K562 (cell line): ENCODE results near the gene POLL. TPM values are rescaled to one million over a fixed set of nuclear protein-coding genes. Genes with fewer than 3 reads are reported as not detected.

Source experiments
- ATAC-seq: fragments of 200-7000 bp; cut with Tn5 transposase; 3 replicates; pipeline ENCODE4 v1.9.1; 2020; ENCODE audit warnings: moderate library complexity
- BruUV-seq: library from RNA; stranded (reverse); fragments of 400-500 nt; replicated peaks from 2 replicates; lab custom pipeline; 2021; lab: Mats Ljungman, UMichigan
- CTCF ChIA-PET: fragments of 300-600 bp; formaldehyde crosslinking; extraction: SDS; loops from one replicate; lab custom pipeline; 2021; ENCODE audit warnings: low intra/inter-chr PET ratio; lab: Yijun Ruan, JAX
- POLR2A ChIA-PET: fragments of 300-600, 350-650 bp; sonication (Branson Sonifier 250); formaldehyde crosslinking; extraction: SDS; loops from one replicate; lab custom pipeline; 2021; ENCODE audit warnings: antibody characterized with exemption, inconsistent platforms; lab: Yijun Ruan, JAX
- DNase-seq, 4 experiments: peaks; one replicate each; pipeline versions ENCODE4 v3.0.0 to v3.0.0-alpha.2; 2011 to 2018; ENCODE audit warnings: low spot score in 3 of 4, mixed read lengths in 3 of 4; ENCODE audit errors: extremely low read depth in 1 of 4
- FAIRE-seq: peaks from 2 replicates; lab custom pipeline; 2011; peaks lifted over from hg19 to GRCh38; lab: Jason Lieb, UNC
- H2AFZ ChIP-seq: 2 replicates; pipeline ENCODE4 v1.6.0; 2011; ENCODE audit warnings: low read depth, low read length, control low read depth, inconsistent platforms
- H3K27ac ChIP-seq: fragments of 200-600 bp; 3 replicates; pipeline ENCODE4 v1.8.0; 2011; ENCODE audit warnings: low read depth, mild to moderate bottlenecking, control low read depth, inconsistent platforms, low read length, moderate library complexity, mixed read lengths; ENCODE audit errors: extremely low read depth
- H3K27me3 ChIP-seq, 2 experiments: fragments of 300-600 bp in 1 of 2; 2 replicates in 1 of 2; 3 replicates in 1 of 2; pipeline versions ENCODE4 v1.6.0 to v1.8.0; 2011; ENCODE audit warnings: inconsistent platforms in 2 of 2, low read length in 2 of 2, mild to moderate bottlenecking in 1 of 2, mixed read lengths in 1 of 2, moderate library complexity in 1 of 2; ENCODE audit not compliant: control insufficient read depth in 2 of 2, insufficient read depth in 2 of 2
- H3K36me3 ChIP-seq: fragments of 300-600 bp; 3 replicates; pipeline ENCODE4 v1.8.0; 2011; ENCODE audit warnings: mild to moderate bottlenecking, low read length, inconsistent platforms; ENCODE audit not compliant: control insufficient read depth, insufficient read depth
- H3K4me1 ChIP-seq, 2 experiments: fragments of 200-600 bp in 1 of 2; replicated peaks in 1 of 2; 2 replicates in 1 of 2; 3 replicates in 1 of 2; pipeline versions ENCODE4 v1.5.1 to v1.8.0; 2011; ENCODE audit warnings: inconsistent platforms in 2 of 2, low read length in 2 of 2, mild to moderate bottlenecking in 1 of 2, mixed read lengths in 1 of 2, moderate library complexity in 1 of 2; ENCODE audit not compliant: control insufficient read depth in 2 of 2, insufficient read depth in 2 of 2
- H3K4me2 ChIP-seq: 2 replicates; pipeline ENCODE4 v1.6.1; 2011; ENCODE audit warnings: low read length, control low read depth, inconsistent platforms, mixed read lengths; ENCODE audit not compliant: insufficient read depth
- H3K4me3 ChIP-seq: fragments of 200-600 bp; sonication (generic), shearing (Covaris generic); 2 replicates; pipeline ENCODE4 v1.5.1; 2016; ENCODE audit warnings: control low read depth, inconsistent platforms
- H3K79me2 ChIP-seq: fragments of 200-600 bp; 3 replicates; pipeline ENCODE4 v1.8.0; 2011; ENCODE audit warnings: low read length, inconsistent platforms; ENCODE audit not compliant: control insufficient read depth, insufficient read depth
- H3K9ac ChIP-seq, 2 experiments: 2 replicates each; pipeline versions ENCODE4 v1.6.0 to v1.6.1; 2011; ENCODE audit warnings: low read depth in 2 of 2, low read length in 2 of 2, control low read depth in 1 of 2, inconsistent platforms in 1 of 2, mild to moderate bottlenecking in 1 of 2, mixed read lengths in 1 of 2; ENCODE audit not compliant: insufficient read depth in 1 of 2
- H3K9me1 ChIP-seq: one replicate; pipeline ENCODE4 v1.6.0; 2011; ENCODE audit warnings: inconsistent platforms, mild to moderate bottlenecking, low read length, moderate library complexity; ENCODE audit not compliant: control insufficient read depth, insufficient read depth
- H3K9me3 ChIP-seq: replicated peaks from 2 replicates; pipeline ENCODE4 v1.5.1; 2011; ENCODE audit warnings: low read depth, low read length, inconsistent platforms; ENCODE audit not compliant: control insufficient read depth, insufficient read depth
- H4K20me1 ChIP-seq: replicated peaks from 2 replicates; pipeline ENCODE4 v1.6.1; 2011; ENCODE audit warnings: low read length, inconsistent platforms, mixed read lengths; ENCODE audit not compliant: control insufficient read depth, insufficient read depth
- BCL6 ChIP-seq: fragments of 250-450 bp; sonication (Bioruptor Pico); IDR thresholded peaks from 2 replicates; pipeline ENCODE4 v1.4.0; 2020
- CTCFL ChIP-seq: IDR thresholded peaks from 2 replicates; pipeline ENCODE4 v1.6.1; 2011; ENCODE audit warnings: borderline replicate concordance, low read depth, mild to moderate bottlenecking, moderate library complexity, low read length; ENCODE audit not compliant: insufficient read depth, poor library complexity, severe bottlenecking
- HDAC2 ChIP-seq: fragments of 450-650 bp; IDR thresholded peaks from 2 replicates; pipeline ENCODE4 v1.6.1; 2016; ENCODE audit warnings: mild to moderate bottlenecking
- NR0B1 ChIP-seq: fragments of 450-650 bp; IDR thresholded peaks from one replicate; pipeline ENCODE4 v1.6.1; 2018; ENCODE audit warnings: mild to moderate bottlenecking, moderate library complexity; ENCODE audit not compliant: partially characterized antibody
- TBP ChIP-seq: optimal IDR thresholded peaks from 2 replicates; pipeline ENCODE3; 2011; ENCODE audit warnings: low read depth, low read length, improper control_type of control experiment
- TRIM25 ChIP-seq: fragments of 450-650 bp; IDR thresholded peaks from 2 replicates; pipeline ENCODE4 v1.7.0; 2016; ENCODE audit warnings: borderline replicate concordance
- ZNF263 ChIP-seq: sonication (generic); formaldehyde crosslinking; IDR thresholded peaks from 2 replicates; pipeline ENCODE4 v1.8.0; 2022; ENCODE audit warnings: mild to moderate bottlenecking, missing genetic modification reagents, borderline replicate concordance
- ZNF274 ChIP-seq: IDR thresholded peaks from 2 replicates; pipeline ENCODE4 v1.6.1; 2011; ENCODE audit warnings: low read depth, mild to moderate bottlenecking, low read length, moderate library complexity, borderline replicate concordance
- ZNF592 ChIP-seq: fragments of 450-650 bp; IDR thresholded peaks from 2 replicates; pipeline ENCODE4 v1.6.1; 2017; ENCODE audit warnings: antibody characterized with exemption, mild to moderate bottlenecking
- in situ Hi-C: fragments of 300-500 bp; cut with MboI; formaldehyde crosslinking; loops from 4 replicates; pipeline ENCODE4 v1.15.0; 2018; ENCODE audit warnings: inconsistent platforms, mixed read lengths
- intact Hi-C: fragments of 100-400 bp; cut with micrococcal nuclease; formaldehyde crosslinking; loops from 2 replicates; pipeline ENCODE4 v1.14.2; 2022
- polyA plus RNA-seq, 8 experiments: library from polyadenylated mRNA; depleted of rRNA in 4 of 8; stranded (reverse) in 5 of 8; unstranded in 3 of 8; fragments of >200 nt; fragmentation: Nextera tagmentation in 2 of 8; fragmentation: Illumina TruSeq in 1 of 8; extraction: Ambion mirVana in 2 of 8; extraction: Trizol in 1 of 8; gene quantifications; 2 replicates each; pipeline versions ENCODE4 v1.2.1 to v1.2.3, GENCODE V29; 2011 to 2014; ENCODE audit warnings: inconsistent platforms in 1 of 8, missing spikeins in 1 of 8
- total RNA-seq, 7 experiments: library from RNA; depleted of rRNA in 6 of 7; stranded (reverse); fragments of >200 nt in 6 of 7; fragmentation: Illumina TruSeq in 2 of 7; extraction: Trizol in 2 of 7; gene quantifications; 2 replicates each; pipeline versions ENCODE4 v1.2.1 to v1.2.3, GENCODE V29; 2011 to 2021; ENCODE audit warnings: low replicate concordance in 1 of 7

Gene POLL
- total and polyA plus RNA-seq, 9 of the 15 experiments (the other 6 are each of a cell fraction or from before 2014, with no cell fraction given) = 1.2 to 18.7 (median 10.9) TPM

- peak; percentile 83 for FAIRE-seq
- Histone ChIP-seq H4K20me1 (no peaks in the 10 kb centered on the region), H3K27me3 (no peaks in the 10 kb centered on the region), H3K4me1 (peaks cover 0 to 16% of the 10 kb centered on the region in 2 experiments; a peak in 3 of 5 replicates), H3K9ac (peak overlapping the region in 1 of 2 experiments; percentile 27; a peak in 1 of 4 replicates), H3K79me2 (no peaks in the 10 kb centered on the region), H3K4me3 (no peak overlapping the region), H3K9me3 (no peaks in the 10 kb centered on the region), H3K4me2 (no peak overlapping the region), H2AFZ (peak overlapping the region; percentile 46; the same call in 1 of the 2 replicates), H3K27ac (peak overlapping the region; percentile 77), H3K9me1 (no peaks in the 10 kb centered on the region), H3K36me3 (no peaks in the 10 kb centered on the region)
- in situ Hi-C loops = no loop called here
- intact Hi-C loops = loop anchor here (2.0 kb wide), 1 partner anchor 42 kb away; no protein-coding TSS in a partner anchor
- ATAC-seq = peak; percentile 82
- CTCF ChIA-PET = interaction anchor here (0.6 kb wide), 1 partner anchor 183 kb away, joined by 4 read pairs; no protein-coding TSS in a partner anchor
- peak; percentile 22 to 53 (median 36) for DNase-seq
- POLR2A ChIA-PET = interaction anchor here (1.9 kb wide), 1 partner anchor 9 kb away, joined by 5 read pairs; no protein-coding TSS in a partner anchor
- no TSS peak for BruUV-seq
- TF ChIP-seq TBP (no peak), NR0B1 (no peak), BCL6 (CRISPR knock-in tag) (no peak), HDAC2 (no peak), CTCFL (peak; percentile 6), ZNF263 (CRISPR knock-in tag) (no peak), ZNF274 (no peak), TRIM25 (no peak), ZNF592 (peak; percentile 30; the same call in 1 of the 2 replicates)
These were observed 51.3 kb downstream of the POLL start for GRCh38 chr10:101536800-101537199.
